Esophagus muscularis mucosa (tissue), 3 donors: ENCODE data around the gene KIF14.

Experiments used
- POLR2A ChIP-seq: fragments of 450-650 bp; IDR thresholded peaks from one replicate; pipeline ENCODE4 v1.6.1; 2017; ENCODE audit warnings: antibody characterized with exemption, moderate library complexity, mild to moderate bottlenecking, low read depth
- TF ChIP-seq, protein P1 (sequence below), 3 experiments: fragments of 200-600 bp in 2 of 3; fragments of 450-650 bp in 1 of 3; sonication (generic) in 2 of 3; IDR thresholded peaks; one replicate each; pipeline ENCODE4 v1.5.1; 2017 to 2019; ENCODE audit warnings: antibody characterized with exemption in 3 of 3, mild to moderate bottlenecking in 2 of 3, moderate library complexity in 1 of 3

GRCh38 chr1:200652378-200652777 is 31.8 kb upstream of the KIF14 start:
- TF ChIP-seq, protein P1, sequence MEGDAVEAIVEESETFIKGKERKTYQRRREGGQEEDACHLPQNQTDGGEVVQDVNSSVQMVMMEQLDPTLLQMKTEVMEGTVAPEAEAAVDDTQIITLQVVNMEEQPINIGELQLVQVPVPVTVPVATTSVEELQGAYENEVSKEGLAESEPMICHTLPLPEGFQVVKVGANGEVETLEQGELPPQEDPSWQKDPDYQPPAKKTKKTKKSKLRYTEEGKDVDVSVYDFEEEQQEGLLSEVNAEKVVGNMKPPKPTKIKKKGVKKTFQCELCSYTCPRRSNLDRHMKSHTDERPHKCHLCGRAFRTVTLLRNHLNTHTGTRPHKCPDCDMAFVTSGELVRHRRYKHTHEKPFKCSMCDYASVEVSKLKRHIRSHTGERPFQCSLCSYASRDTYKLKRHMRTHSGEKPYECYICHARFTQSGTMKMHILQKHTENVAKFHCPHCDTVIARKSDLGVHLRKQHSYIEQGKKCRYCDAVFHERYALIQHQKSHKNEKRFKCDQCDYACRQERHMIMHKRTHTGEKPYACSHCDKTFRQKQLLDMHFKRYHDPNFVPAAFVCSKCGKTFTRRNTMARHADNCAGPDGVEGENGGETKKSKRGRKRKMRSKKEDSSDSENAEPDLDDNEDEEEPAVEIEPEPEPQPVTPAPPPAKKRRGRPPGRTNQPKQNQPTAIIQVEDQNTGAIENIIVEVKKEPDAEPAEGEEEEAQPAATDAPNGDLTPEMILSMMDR (IDR thresholded peaks at IDR 0.05), result no peak
- no peak for TF ChIP-seq POLR2A
